HG03460 (cell line): ENCODE results near the gene NATD1.

Experiments used
- ATAC-seq: cut with Tn5 transposase; IDR thresholded peaks from one replicate; pipeline ENCODE4 v1.9.1; 2021; ENCODE audit not compliant: unreplicated experiment

The NATD1 gene

DNA sequence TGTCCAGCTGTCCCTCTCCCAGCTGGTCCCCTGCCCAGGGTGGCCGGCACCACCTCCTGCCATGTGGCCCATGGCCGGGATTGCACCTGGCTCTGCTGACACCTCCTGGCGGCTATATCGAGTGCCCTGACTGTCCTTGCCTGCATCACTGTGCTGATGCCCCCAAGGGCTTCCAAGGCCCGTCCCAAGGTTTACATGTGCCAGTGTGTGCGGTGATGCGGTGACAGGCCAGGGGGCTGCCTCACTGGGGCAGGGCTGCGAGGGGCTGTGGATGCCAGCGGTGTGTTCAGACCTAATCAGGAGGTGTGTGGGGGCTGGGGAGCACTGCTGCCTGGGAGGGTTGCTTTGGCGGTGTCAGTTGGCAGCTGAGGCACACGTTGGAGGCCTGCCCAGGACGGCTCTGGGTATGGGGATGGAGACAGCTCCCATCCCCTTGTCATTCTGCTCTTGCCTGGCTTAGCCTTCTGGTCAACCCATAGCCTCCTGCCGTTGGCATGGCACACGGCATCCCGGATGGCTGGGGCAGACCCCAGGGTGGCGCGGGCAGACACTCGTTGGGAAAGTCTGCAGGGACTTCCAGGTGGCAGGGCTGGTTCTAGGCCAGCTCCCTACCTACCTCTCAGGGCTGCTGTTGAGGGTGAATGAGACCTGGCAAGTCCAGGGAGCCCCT, 36.8 kb upstream of the NATD1 start:
- no peak for ATAC-seq

DNA sequence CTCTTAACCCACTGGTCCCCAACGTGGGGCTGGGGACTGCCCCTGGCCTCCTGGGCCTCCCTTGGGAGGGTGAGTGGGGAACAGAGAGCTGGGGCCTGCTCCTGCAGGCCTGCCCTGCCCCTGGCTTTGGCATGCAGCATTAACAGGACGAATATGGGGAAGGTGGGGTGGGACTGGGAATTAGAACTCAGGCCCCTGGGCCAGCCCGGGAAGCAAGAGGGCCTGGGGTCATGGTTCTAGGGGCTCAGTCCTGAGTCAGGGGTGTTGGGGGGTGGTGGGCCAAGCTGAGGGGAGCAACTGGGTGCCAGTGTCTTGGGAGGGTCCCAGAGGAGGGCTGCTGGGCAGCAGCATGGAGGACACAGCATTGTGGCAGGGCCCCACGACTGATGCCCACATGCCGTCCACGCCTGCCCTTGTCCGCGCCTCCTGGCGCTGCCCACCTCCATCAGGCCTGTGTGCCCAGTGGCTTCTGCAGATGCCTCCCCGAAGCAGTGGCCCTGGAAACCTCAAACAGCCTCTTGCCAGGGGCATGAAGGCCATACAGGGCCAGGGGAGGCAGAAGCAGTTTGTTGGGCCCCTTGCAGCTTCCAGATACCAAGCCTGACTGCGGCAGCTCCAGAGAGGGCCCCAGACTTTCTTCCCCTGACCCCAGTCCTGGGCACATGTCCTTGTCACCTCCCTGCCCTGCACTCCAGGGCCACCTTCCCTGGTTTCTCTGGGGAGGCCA, 36.1 kb upstream of the NATD1 start:
- ATAC-seq: no peak

DNA sequence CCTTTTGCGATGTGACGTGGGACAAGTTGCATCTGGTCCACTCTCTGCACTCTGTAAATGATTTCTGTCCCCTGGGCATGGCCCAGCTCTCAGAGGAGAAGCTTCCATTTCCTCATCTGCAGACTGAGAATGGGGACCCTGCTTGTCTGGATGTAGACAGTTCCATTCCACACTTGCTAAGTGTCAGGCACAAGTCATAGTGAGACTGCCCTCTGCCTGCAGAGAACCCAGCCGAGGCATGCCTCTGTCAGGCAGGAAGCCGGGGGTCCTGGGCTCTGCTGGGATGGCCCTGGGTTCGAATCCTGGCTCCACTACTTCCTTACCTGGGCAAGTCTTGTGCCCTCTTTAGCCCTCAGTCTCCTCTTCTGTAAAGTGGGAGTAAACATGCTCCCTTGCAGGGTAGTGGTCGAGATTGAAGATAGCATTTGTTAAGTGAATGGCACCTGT, 35.4 kb upstream of the NATD1 start:
- peak; percentile 15 for ATAC-seq

DNA sequence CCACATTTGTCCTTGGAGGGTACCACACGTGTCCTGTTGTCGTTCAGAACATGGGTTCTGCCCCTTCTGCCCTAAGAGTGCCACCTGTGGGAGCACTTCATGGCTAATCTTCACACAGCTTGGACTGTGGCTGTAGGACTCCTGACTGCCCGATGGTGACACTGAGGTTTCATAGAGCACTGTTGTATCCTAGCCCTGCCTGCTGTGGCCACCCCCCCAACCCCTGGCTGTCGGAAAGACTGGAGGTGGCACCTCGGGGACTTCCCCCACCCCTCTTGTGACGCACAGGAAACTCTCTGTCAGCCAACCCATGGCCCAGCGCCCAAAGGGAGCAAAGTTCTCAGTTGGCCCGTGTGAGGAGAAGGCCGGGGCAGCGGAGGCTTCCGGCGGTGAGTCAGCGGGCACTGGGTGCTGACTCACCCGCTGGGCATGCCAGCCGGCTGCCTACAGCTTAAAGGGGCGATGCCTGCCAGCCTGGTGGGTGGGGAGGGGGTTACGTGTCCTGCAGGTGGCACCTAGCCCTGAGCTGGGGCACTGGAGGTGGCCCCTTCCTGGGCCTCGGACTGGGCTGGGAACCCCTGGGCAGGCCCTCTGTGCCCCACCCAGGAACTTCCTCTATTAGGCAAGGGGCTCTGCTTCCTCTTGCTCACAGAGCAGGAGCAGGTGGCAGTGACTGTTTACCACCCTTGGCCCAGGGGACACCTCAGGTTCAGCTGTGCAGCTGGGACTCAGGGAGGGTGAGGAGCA, 34.7 kb upstream of the NATD1 start:
- ATAC-seq: peak; percentile 39

DNA sequence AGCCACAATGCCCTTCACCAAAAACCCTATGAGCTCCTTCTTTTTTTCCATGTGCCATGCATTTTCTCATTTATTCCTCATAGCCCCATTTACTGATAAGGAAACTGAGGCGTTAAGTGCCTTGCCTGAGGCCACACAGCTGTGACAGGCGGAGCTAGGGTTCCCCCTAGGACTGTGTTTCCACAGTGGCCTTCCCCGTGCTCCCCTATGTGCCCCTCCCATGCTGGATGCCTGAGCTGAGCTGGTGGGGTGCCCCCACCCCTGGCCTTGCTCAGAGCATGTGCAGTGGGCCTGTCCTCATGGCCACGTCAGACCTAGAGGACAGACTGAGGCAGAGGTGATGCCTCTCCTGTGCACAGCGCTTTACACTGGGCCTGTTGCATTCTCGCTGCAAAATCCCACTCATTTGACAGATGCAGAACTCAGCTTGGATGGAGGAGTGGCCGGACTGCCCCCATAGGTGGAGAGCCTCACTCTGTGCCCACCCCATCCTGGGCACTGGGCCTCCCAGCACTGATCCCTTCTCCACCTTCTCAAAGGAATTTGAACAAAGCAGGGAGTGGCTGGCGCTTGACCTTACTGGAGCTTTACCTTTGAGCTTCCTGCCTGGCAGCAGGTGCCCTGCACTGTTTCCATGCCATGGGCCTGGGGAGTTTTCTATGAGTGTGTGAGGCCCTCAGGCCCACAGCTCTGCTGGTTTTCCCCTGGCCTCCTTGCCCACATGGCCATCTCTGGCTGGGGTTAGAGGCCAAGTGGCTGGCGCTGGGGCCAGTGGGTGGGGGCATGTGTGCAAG, 33.9 kb upstream of the NATD1 start:
- peak; percentile 0 for ATAC-seq

DNA sequence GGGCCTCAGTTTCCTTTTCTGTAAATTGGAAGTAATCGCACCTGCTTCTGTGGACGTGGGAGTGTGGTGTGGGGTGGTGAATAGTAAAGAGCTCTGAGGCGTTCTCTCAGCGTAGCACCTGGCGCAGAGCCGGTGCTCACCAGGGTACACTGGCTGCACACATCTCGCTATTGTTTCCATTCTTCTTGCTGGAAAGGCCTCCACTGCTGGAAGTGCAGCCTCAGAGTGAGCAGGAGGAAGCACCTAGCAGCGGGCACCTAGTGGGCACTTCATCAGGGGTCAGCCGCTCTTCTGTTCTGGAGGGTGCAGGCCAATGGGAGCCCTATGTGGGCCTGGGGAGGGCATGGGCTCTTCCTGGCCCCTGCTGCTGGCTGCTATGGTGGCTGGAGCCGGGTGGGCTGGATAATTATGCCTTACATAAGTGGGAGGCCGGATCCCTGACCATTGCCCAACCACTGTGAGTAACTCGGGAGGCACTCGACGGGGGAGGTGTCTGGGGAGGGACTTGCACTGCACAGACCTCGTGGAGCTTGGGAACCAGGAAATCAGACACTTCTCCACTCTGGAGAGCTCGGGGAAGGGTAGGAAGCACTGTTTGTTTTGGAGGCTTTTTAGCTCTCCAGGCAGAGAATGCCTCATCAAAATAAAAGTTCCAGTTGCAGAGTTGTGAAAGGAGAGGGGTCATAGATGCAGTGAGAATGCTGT, 33.0 kb upstream of the NATD1 start:
- no peak for ATAC-seq

DNA sequence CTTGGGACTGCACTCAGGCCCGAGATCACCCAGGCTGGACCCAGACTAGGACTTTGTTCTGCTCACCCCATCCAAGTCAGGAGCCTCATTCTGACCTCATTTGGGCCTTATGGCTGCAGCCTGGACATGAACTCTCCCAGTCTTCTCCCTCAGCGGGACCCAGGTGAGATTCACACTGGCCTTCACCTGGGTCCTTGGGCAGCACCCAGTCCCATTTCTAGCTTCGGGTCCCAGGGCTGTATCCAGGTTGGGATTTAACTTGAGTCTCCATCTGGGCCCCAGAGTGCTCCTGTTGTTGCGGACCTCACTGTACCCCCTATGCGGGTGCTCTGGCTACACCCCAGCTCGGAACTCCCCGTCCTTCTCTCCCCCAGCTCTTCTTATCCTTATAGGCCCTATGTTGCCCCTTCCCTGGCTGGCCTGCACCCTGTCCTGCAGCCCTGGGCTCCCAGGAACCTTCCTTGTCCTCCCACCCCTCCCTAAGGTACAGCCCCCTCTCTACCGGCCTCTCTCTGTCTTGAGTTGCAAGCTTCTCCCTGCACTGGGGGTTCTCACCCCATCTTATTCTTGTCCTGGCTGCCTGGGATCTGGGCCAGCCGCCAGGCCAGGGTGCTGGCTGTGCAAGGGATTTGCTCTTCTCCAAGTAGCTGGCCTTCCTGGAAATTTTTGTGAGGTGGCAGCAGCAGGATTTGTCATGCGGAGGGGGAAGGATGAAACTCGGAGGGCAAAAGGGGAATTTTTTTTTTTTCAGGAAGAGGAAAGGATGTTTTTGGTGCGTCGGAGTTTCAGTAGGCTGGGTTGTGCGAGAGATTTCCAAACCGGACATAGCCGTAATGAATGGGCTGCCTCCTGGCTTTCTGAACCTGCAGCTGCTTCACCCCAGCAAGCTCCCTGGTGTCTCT, 32.2 kb upstream of the NATD1 start:
- ATAC-seq: no peak

DNA sequence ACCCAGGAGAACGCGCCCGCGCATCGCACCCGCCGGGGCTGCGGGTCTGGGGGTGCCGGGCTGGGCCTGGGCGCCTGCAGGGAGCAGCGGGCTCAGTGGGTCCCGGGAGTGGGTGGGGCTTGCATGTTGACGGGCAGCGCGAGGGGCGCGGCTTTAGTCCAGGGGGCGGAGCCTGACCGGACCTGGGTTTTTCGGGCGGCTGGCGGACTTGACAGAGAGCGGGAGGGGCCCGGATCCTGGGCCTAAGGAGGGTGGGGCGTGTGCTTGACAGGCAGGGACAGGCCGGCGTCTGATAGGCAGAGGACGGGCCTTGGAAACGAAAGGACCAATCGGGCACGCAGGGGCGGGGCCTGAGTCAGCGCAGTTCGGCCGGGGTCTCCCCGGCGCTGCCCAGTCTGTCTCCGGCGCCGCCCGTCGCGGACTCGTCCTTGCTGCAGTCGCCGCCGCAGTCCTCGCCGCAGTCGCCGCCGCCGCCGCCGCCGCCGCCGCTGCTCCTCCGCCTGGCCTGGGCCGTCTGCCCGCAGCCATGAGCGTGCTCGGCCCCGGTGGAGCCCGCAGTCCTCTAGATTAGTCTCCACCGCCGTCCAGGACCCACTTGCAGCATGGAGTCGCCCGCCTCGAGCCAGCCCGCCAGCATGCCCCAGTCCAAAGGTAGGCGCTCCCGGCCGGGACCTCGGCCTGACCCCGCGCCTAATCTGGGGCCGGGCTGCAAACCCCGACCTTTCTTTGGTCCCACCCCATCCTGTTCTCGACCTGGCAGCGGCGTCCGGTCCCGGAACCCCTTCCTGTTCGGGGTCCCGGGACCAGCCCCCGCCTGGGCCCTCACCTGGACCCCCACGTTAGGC, 31.3 kb upstream of the NATD1 start, which contains the start of gene MAP2K3:
Gene MAP2K3 (plus strand): TSS at position 393 of the 845 bp plus-strand sequence. CDS start 210 bp downstream, at position 603.
- peak; percentile 66 for ATAC-seq

DNA sequence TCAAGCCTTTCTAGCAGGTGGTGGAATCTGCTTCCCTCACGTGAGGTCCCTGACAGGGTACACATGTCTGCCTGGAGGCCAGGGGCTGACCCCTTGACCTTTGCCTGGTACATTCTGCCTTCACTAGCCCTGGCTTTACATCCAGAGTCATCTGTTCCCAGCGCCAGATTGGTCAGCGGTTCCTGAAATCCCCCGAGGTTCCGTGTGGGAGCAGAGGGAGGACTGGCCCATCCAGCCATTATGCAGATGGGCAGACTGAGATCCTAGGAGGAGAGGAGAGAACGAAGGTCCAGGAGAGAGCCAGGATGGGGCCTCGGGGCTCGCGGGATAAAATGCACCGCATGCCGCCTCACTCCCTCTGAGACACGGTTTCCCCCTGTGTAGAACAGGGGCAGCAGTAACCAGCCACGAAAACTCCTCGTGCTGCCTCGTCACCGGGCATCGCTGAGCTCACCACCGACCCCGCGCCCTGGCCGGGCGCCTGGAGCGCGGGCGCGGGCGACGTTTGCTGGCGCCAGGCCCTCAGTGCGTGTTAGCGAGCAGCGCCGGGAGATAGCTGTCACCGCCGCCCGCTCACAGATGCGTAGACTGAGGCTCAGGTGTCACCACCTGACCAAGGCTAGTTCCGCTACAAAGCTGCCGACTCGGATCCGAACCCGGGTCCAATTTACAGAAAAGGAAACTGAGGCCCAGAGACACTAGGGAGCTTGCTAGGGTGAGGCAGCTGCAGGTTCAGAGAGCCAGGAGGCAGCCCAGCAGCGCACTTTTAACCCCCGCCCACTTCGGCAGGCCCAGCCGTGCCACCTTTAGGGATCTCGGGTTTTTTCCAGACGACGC, 30.5 kb upstream of the NATD1 start:
- ATAC-seq: peak; percentile 5

DNA sequence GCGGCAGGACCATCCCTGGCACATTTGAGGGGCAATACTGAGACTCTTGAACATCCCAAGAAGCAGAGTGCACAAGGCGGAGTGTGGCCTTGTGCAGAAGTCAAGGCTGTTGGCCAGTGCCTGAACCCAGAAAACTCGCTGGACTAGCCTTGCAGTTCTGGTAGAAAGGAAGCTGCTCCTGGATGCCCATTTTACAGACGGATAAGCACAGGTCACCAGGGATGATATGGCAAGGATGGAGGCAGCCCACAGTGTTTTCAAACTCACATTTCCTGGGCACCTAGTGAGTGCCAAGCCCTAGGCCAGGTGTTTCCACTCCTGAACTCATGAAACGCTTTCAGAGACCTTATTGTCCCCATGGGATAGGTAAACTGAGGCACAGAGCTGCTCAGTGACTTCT, 29.6 kb upstream of the NATD1 start:
- no peak for ATAC-seq

DNA sequence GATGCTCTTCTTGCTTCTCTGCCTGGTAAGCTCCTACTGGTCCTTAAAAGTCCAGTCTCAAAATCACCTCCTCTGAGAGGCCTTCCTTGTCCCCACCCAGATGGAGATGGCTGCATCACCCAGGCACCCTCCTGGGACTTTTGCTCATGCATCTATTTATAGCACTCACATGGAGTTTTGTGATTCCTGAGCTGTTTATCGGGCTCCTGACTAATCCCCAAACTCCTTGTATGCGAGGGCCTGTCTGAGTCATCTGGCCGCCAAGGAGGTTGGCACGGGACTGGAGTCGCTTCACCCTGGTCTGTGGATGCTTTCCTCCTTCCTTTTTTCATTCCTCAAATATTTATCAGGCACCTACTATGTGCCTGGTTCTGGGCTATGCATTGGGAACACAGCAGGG, 29.0 kb upstream of the NATD1 start:
- no peak for ATAC-seq

DNA sequence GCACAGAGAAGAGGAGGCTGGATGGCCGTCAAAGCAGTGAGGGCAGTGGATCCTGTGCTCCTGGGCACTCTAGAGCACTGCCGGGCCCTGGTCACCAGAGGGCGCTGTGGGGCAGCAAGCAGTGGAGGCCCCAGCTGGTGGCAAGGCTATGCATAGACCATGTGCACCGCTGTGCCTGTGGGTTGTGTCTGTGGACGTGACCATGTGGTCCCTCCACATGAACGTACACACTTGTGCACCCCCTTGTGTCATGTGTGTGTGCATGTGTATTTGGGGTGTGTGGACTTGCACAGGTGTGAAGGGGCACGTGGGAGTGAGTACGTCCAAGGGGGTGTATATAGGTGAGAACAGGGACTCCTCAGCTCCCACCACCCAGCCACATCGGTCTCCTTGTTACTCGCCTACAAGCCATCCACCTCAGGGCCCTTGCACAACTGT, 26.9 kb upstream of the NATD1 start:
- peak; percentile 38 for ATAC-seq

DNA sequence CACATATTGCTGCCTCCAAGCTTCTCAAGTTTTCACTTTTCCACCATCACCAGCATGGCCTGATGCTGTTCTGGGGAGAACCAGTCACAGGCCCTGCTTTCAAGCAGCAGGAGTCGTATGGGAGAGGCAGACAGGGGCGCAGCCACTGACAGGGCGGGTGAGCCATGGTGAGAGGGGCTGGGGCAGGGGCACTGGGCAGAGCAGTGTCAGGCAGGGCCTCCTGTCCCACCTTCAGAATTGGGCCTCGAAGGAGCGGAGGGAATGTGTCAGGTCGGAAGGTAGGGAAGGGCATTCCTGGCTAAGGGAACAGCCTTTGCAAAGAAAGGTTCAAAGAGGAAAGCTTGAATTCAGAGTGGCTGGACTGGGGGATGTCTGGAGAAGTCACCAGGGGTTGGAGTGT, 26.4 kb upstream of the NATD1 start:
- no peak for ATAC-seq

DNA sequence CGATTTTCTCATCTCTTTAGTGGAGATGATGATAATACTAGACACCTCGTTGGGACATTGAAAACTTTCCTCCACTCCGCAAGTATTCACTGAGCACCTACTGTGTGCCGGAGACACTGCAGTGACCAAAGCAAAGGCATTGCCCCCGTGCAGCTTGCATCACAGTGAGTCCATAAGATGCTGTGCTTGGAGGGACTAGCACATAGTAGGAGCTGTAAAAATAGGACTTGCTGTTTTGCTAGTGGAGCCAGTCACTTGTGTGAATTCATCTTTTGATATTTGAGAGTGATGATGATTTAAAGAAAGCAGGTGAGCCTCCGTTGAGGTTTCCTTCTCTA, 26.0 kb upstream of the NATD1 start:
- no peak for ATAC-seq

DNA sequence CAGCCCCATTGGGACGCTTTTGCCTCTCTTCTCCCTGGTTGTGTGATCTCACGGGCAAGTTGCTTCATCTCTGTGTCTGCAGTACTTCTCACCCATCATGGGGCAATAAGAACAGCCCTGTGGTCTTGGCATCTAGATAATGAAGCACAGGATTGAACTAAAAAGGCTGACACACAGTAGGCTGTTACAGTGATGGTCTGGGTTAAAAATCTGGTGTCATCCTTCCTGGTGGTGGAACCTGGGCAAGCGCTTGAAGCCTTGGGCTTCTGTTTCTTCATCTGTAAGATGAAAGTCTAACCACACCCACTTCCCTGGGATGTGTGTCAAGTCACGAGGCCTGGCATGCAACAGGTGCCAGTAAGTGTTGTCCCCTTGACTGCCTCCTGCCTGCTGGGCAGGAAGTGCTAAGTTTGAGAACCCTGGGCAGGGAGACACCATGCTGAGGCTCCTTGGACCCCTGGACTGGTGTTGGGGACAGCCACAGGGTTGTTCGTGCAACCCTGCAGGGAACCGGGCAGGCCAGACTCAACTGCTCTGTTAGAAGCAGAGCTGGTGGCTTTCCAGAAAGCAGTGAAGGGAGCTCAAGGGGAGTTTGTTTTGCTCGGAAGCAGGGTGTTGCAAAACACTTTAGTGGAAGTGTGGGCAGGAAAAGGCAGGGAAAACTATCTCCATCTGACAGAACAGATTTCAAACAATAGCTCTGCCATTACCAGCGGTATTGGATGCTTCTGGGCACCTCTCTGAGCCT, 25.4 kb upstream of the NATD1 start:
- no peak for ATAC-seq

DNA sequence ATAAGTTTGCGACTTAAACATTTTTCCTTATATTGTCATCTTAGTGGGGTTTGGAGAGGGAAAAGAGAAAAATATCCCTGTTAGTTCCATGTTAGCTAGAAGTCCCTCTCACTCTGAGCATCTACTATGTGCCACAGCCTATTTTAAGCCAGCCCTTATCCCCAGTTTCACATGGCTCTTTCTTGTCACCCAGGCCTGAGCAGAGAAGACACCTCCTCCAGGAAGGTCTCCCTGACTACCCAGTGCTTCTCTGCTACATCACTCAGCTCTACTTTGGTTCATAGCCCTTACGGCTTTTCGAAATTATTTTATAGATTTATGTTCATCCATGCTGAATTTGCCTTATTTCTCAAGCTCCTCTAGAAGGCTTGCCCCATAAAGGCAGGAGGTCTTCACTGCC, 24.1 kb upstream of the NATD1 start:
- ATAC-seq: no peak

DNA sequence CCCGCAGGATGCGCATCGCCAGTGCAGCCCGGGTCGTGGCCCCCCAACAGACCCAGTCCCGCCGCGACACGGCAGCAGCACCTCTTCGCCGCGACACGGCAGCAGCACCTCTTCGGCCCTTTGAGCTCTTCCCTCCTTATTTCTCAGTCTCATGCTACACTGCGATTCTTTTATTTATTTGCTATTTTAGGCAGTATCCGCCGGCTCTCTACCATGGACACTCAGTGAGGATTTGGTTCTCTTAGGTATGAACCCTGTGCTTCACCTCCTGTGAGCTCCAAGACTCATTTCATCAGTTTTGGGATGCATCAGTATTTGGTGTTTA, 23.0 kb upstream of the NATD1 start:
- no peak for ATAC-seq
